ENCODE measurements around the gene SCO2.
A peak's percentile ranks its signal among the peaks of the same experiment; 100 is the strongest.

Gene SCO2

GRCh38 chr22:50479721-50480120, 45.7 kb downstream of the SCO2 start:
- no peak for TF ChIP-seq CTCF (IDR thresholded peaks at IDR 0.05; ENCODE audit: insufficient read depth, missing control alignments)
- FAIRE-seq (no peak), DNase-seq (ENCODE audit: insufficient read length, low spot score) (no peak)

DNA sequence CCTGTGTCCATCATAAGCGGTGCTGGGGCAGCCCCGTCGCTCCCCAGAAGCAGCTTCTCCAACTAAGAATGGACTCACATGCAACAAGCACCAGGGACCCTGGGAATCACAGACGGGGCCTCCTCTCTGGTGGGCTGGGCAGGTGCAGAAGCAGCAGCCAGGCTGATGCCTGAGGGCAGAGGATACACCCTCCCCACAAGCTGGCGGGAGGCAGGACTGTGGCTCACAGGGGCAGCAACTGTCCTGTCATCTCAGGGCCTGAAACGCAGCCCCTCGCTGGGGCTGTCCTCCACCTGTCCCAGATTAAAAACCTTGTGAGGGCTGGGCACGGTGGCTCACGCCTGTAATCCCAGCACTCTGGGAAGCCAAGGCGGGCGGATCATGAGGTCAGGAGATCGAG, 47.5 kb downstream of the SCO2 start:
- DNase-seq (ENCODE audit: insufficient read length, low spot score) (no peak), FAIRE-seq (no peak)
- no peak for TF ChIP-seq CTCF (IDR thresholded peaks at IDR 0.05; ENCODE audit: insufficient read depth, missing control alignments)

DNA sequence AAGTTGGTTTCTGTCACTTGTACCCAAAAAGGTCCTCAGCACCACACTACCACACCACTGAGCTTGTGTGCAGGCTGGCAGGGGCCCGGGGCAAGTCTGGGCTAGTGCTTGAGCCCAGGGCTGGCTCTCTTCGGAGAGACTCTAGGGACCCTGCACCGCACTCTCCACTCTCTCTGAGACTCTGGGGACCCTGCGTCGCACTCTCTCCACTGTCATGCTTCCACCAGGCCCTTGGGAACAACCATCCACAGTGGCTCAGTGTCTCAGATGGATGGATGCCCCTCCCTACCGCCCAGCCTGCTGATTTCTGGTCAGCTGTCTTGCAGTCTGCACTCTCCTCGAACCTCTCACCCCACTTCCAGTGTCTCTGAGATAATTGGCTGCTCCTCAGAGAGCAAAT, 48.5 kb downstream of the SCO2 start:
- no peak for DNase-seq (ENCODE audit: insufficient read length, low spot score)
- TF ChIP-seq CTCF (IDR thresholded peaks at IDR 0.05; ENCODE audit: insufficient read depth, missing control alignments) = no peak
- FAIRE-seq = no peak

- no peak for TF ChIP-seq CTCF (IDR thresholded peaks at IDR 0.05; ENCODE audit: insufficient read depth, missing control alignments)
- no peak for FAIRE-seq
Measured at GRCh38 chr22:50475652-50476002, 49.8 kb downstream of the SCO2 start.

DNA sequence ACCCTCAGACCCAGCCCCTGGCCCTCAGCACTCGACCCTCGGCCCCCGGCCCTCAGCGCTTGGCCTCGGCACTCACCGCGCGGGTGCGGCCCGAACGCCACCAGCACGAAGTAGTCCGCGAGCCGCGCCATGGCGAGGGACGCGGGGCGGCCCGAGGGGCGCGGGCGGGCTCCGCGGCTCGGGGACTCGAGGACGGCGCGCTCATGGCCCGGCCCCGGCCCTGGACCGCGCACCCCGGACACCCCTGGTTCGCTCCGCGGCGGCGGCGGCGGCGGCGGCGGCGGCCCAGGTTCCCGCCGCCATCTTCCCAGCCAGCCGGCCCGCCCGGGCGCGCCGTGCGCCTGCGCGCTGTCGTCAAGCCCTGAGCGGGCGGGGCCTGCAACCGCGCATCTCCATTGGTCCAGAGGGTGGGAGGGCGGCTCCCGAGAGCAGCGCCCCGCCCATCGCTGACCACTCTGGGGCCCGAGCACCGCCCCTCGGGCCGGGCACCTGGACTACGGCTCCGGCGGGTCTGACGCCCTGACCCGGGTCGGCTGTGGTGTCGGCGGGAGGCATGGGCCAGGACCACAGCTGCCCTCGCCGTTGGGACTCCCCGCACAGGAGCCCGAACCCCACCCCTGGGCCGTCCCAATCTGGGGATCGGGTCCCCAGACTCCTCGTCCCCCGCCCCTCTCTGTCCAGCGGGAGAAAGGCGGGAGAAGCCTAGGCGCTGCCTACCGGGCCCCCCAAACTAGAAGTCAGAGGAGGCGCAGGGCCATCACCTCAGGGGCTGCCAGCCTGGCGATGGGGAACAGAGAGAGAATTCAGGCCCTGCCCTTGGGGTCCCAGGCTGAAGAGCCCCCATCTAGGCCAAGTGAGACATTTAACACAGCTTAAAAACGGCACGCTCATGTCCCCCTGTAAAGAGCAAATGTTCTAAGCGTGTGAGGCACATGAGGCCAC, 50.4 kb downstream of the SCO2 start, which contains the start of gene SBF1:
Gene SBF1, minus strand, starts transcription at position 326 of the 942 bp plus-strand sequence. Its CDS starts 195 bp downstream, at position 131.
- FAIRE-seq = no peak
- no peak for TF ChIP-seq CTCF (IDR thresholded peaks at IDR 0.05; ENCODE audit: insufficient read depth, missing control alignments)

More at GRCh38 chr22:50475652-50476002, 49.8 kb downstream of the SCO2 start:
- DNase-seq (ENCODE audit: insufficient read length, low spot score) = no peak

DNA sequence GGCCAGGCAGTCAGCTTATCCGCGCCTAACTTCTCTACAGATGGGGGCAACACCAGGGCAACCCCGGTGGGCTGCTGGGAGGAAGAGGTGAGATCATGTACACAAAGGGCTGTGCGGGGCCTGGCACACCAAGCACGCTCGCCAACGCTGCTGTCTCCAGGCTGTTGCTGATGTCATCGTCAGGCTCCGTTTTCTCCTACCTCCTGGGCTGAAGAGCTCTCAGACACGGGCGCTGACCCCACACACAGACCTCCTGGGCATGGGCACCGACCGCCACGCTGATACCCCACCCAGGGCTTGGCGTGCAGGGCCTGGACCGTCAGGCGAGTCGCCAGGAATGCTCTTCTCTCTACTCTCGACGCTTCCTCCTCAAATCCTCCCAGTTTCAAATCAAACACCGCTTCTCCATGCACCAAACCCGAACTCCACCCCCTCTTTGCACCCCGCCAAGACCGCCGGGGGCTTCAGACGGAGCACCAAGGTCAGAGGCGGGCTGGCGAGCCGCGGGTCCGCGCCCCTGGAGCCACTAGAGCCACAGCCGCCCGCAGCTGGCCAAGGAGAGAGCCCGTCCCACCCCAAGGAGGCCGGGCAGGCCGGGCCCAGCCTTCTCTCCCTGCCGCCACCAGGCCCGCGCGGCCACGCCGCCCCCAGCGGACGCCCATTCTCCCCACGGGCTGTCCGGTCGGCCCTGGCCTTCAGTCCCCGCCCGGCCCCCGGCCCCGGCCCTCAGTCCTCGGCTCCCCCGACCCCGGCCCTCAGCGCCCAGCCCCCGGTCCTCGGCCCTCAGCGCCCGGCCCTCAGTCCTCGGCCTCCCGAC, 51.3 kb downstream of the SCO2 start:
- no peak for FAIRE-seq
- no peak for TF ChIP-seq CTCF (IDR thresholded peaks at IDR 0.05; ENCODE audit: insufficient read depth, missing control alignments)
- no peak for DNase-seq (ENCODE audit: insufficient read length, low spot score)

More for the DNA sequence above, 50.4 kb downstream of the SCO2 start, which contains the start of gene SBF1:
- DNase-seq (ENCODE audit: insufficient read length, low spot score) = peak; percentile 91
